PC-9 (cell line): Measurements from ENCODE around the gene SGO2. TPM values are rescaled to one million over a fixed set of nuclear protein-coding genes. Genes with fewer than 3 reads are reported as not detected.

Experiments
- BruUV-seq: library from RNA; stranded (reverse); fragments of 400-500 nt; replicated peaks from 2 replicates; lab custom pipeline; 2021; lab: Mats Ljungman, UMichigan
- CTCF ChIA-PET: fragments of 300-600 bp; sonication (Branson Sonifier 250); formaldehyde crosslinking; loops from one replicate; lab custom pipeline; 2022; ENCODE audit warnings: antibody characterized with exemption; lab: Charles Lee
- POLR2A ChIA-PET: fragments of 300-600 bp; sonication (Branson Sonifier 250); formaldehyde crosslinking; loops from one replicate; lab custom pipeline; 2022; ENCODE audit warnings: antibody characterized with exemption; ENCODE audit not compliant: unreplicated experiment; lab: Charles Lee
- DNase-seq, 2 experiments: peaks; one replicate each; pipeline versions ENCODE4 v3.0.0 to v3.0.0-alpha.2; 2015 to 2022; ENCODE audit warnings: mixed read lengths in 1 of 2
- H2AFZ ChIP-seq: fragments of 200-600 bp; sonication (generic); 2 replicates; pipeline ENCODE4 v1.8.1; 2017; ENCODE audit warnings: antibody characterized with exemption
- H3F3A ChIP-seq: fragments of 200-600 bp; sonication (generic); 2 replicates; pipeline ENCODE4 v1.8.1; 2017; ENCODE audit warnings: antibody characterized with exemption, mild to moderate bottlenecking, low read depth; ENCODE audit not compliant: insufficient read depth
- H3K27ac ChIP-seq: fragments of 200-600 bp; sonication (generic); 2 replicates; pipeline ENCODE4 v1.6.1; 2016; ENCODE audit warnings: mixed run types
- H3K27me3 ChIP-seq: fragments of 200-600 bp; sonication (generic); 2 replicates; pipeline ENCODE4 v1.6.1; 2016; ENCODE audit warnings: low read depth, mixed run types; ENCODE audit not compliant: insufficient read depth
- H3K36me3 ChIP-seq: fragments of 200-600 bp; sonication (generic); 2 replicates; pipeline ENCODE4 v1.6.1; 2016; ENCODE audit warnings: low read depth, mixed run types
- H3K4me1 ChIP-seq: fragments of 200-600 bp; sonication (generic); replicated peaks from 2 replicates; pipeline ENCODE4 v1.6.1; 2016; ENCODE audit warnings: mixed run types; ENCODE audit not compliant: insufficient read depth
- H3K4me2 ChIP-seq: fragments of 200-600 bp; sonication (generic); 2 replicates; pipeline ENCODE4 v1.6.1; 2017; ENCODE audit warnings: mixed run types
- H3K4me3 ChIP-seq: fragments of 200-600 bp; sonication (generic); 2 replicates; pipeline ENCODE4 v1.6.1; 2016; ENCODE audit warnings: mixed run types
- H3K79me2 ChIP-seq: fragments of 200-600 bp; sonication (generic); 2 replicates; pipeline ENCODE4 v1.6.1; 2017; ENCODE audit warnings: low read depth, mixed run types
- H3K9me2 ChIP-seq: fragments of 200-600 bp; sonication (generic); 2 replicates; pipeline ENCODE4 v1.8.1; 2017; ENCODE audit warnings: mild to moderate bottlenecking; ENCODE audit not compliant: insufficient read depth
- H3K9me3 ChIP-seq: fragments of 200-600 bp; sonication (generic); 2 replicates; pipeline ENCODE4 v1.8.1; 2016; ENCODE audit warnings: low read depth; ENCODE audit not compliant: insufficient read depth
- H4K20me1 ChIP-seq: fragments of 200-600 bp; sonication (generic); 2 replicates; pipeline ENCODE4 v1.8.1; 2017; ENCODE audit not compliant: insufficient read depth
- CTCF ChIP-seq: fragments of 200-600 bp; sonication (generic); conservative IDR thresholded peaks from 2 replicates; pipeline ENCODE4 v1.6.1; 2017; ENCODE audit warnings: mixed run types, antibody characterized with exemption, mild to moderate bottlenecking, moderate library complexity
- EZH2 ChIP-seq: fragments of 200-600 bp; sonication (generic); IDR thresholded peaks from 2 replicates; pipeline ENCODE4 v1.8.0; 2017; ENCODE audit warnings: antibody characterized with exemption, low read depth
- intact Hi-C: fragments of 100-400 bp; cut with micrococcal nuclease; formaldehyde crosslinking; loops from one replicate; pipeline ENCODE4 v1.10.0; 2022; ENCODE audit not compliant: unreplicated experiment
- total RNA-seq: library from RNA; stranded (reverse); gene quantifications from 2 replicates; pipeline ENCODE4 v1.2.3, GENCODE V29; 2021

Gene SGO2
- total RNA-seq, 1 experiment from 2014 or later = 25.0 TPM

- intact Hi-C loops = no loop called here
- Histone ChIP-seq H4K20me1 (no peaks in the 10 kb centered on the region), H2AFZ (no peak overlapping the region), H3K27me3 (no peaks in the 10 kb centered on the region), H3K36me3 (peaks cover 30% of the 10 kb centered on the region), H3K9me3 (no peaks in the 10 kb centered on the region), H3K79me2 (no peaks in the 10 kb centered on the region), H3K4me1 (peaks cover 44% of the 10 kb centered on the region), H3K4me2 (no peak overlapping the region), H3K27ac (peak overlapping the region; percentile 83), H3K9me2 (no peaks in the 10 kb centered on the region), H3K4me3 (no peak overlapping the region), H3F3A (peaks cover 45% of the 10 kb centered on the region)
- no peak for TF ChIP-seq CTCF
- no peak for TF ChIP-seq EZH2
- CTCF ChIA-PET = no interaction called here
- POLR2A ChIA-PET = no interaction called here
- no peak for DNase-seq
- BruUV-seq = TSS peak; percentile 19
Measured at GRCh38 chr2:200477667-200478131, 48.3 kb upstream of the SGO2 start.

- no peak overlapping the region for H2AFZ ChIP-seq
- CTCF ChIA-PET = interaction anchor here (1.1 kb wide), 1 partner anchor 74 kb away, joined by 13 read pairs; no protein-coding TSS in a partner anchor
- POLR2A ChIA-PET = interaction anchor here (0.7 to 1.0 kb wide), 2 partner anchors 26 to 100 kb away, joined by 4 read pairs; no protein-coding TSS in a partner anchor
Measured at GRCh38 chr2:200479692-200480265, 46.2 kb upstream of the SGO2 start.

GRCh38 chr2:200482194-200482593 lies 43.8 kb upstream of the SGO2 start:
- peaks cover 56% of the 10 kb centered on the region for H3F3A ChIP-seq
- ChIA-PET POLR2A (interaction anchor here (0.7 kb wide), 1 partner anchor 77 kb away, joined by 6 read pairs; no protein-coding TSS in a partner anchor), CTCF (interaction anchor here (0.6 kb wide), 1 partner anchor 23 kb away, joined by 4 read pairs; no protein-coding TSS in a partner anchor)
- H3K4me2 ChIP-seq = no peak overlapping the region
- H4K20me1 ChIP-seq = no peaks in the 10 kb centered on the region
- H3K36me3 ChIP-seq = peaks cover 17% of the 10 kb centered on the region
- H3K27ac ChIP-seq = no peak overlapping the region
- no peak for TF ChIP-seq CTCF
- TF ChIP-seq EZH2 = no peak
- no TSS peak for BruUV-seq
- no peak overlapping the region for H2AFZ ChIP-seq
- H3K4me3 ChIP-seq = no peak overlapping the region
- H3K9me2 ChIP-seq = no peaks in the 10 kb centered on the region
- peaks cover 57% of the 10 kb centered on the region for H3K4me1 ChIP-seq
- no peaks in the 10 kb centered on the region for H3K27me3 ChIP-seq
- no peaks in the 10 kb centered on the region for H3K9me3 ChIP-seq
- no peaks in the 10 kb centered on the region for H3K79me2 ChIP-seq
- intact Hi-C loops = loop anchor here (5.0 kb wide), 1 partner anchor 175 kb away; the partner anchor contains the start of gene SPATS2L
- no peak for DNase-seq

More at GRCh38 chr2:200479692-200480265, 46.2 kb upstream of the SGO2 start:
- intact Hi-C loops = loop anchor here (2.0 to 5.0 kb wide), 2 partner anchors 71 to 172 kb away; partner anchors contain the start of gene SPATS2L
- Histone ChIP-seq H3K79me2 (no peaks in the 10 kb centered on the region), H3K9me3 (no peaks in the 10 kb centered on the region), H3K9me2 (no peaks in the 10 kb centered on the region), H3K27ac (peak overlapping the region; percentile 83), H3K4me3 (no peak overlapping the region), H4K20me1 (no peaks in the 10 kb centered on the region), H3K4me2 (peak overlapping the region; percentile 61), H3K27me3 (no peaks in the 10 kb centered on the region), H3F3A (peaks cover 52% of the 10 kb centered on the region), H3K36me3 (peaks cover 24% of the 10 kb centered on the region), H3K4me1 (peaks cover 57% of the 10 kb centered on the region)
- TF ChIP-seq CTCF = no peak
- no peak for TF ChIP-seq EZH2
- BruUV-seq = no TSS peak
- DNase-seq = peak; percentile 41 to 88
